SIG-M5 (cell line): ENCODE results near the gene B4GALNT3.

Source experiments
- DNase-seq: peaks from one replicate; lab custom pipeline; 2025; lab: John Stamatoyannopoulos, UW

B4GALNT3 gene

GRCh38 chr12:538731-539539 lies 79.2 kb downstream of the B4GALNT3 start:
- no peak for DNase-seq

DNA sequence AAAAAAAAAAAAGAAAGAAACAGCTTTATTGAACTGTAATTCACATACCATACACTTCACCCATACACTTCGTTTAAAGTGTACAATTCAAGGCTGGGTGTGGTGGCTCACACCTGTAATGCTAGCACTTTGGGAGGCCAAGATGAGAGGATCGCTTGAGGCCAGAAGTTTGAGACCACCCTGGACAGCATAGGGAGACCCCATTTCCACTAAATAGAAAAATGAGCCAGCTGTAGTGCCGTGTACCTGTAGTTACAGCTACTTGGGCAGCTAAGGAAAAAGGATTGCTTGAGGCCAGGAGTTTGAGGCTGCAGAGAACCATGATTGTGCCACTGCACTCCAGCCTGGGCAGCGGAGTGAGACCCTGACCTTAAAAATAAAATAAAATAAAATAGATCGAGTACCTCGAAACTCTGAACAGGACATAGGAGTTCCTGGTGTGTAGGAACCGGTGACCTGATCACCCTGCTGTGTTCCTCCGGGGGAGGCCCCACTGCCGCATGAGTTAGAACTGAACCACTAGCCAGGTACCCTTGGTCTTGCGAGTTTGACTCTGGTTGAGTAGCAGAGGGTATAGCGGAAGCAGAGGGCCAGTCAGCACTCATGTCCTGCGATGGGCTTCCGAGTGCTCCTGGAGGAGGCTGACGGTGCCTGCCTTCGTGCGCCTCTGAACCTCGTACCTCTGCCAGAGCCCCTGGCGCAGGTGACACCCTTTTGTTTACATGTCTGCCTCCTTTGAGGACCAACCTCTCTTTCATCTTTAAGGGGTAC lies 80.0 kb downstream of the B4GALNT3 start:
- no peak for DNase-seq

DNA sequence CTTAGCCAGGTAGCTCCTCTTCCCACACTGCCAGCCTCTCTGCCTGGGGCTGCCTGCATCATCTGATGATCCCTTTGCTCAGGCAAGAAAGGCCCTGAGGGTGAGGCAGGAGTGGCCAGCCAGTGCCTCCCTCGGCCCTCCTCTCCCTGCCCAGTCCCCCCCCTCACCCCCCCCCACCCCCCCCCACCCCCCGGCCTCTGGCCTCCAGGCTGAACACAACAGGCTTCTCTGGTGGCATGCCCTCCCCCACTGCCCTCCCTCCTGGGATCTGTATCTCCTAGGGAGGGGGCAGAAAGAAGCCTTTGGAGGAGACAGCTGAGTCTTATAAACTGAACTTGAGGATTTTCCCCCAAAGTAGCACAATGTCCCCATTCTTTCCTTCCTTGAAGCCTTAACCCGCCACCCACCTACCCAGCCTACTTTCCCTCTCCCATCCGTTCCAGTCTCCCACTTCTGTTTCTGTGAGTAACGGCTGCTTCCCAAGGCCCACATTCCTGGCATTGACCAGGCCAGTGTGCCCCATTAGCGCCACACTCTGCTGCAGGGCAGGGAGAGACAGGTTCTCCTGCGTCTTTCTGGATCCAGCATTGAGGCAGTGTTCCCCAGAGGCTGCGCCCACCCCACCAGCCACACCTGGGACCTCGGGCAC lies 82.1 kb downstream of the B4GALNT3 start:
- no peak for DNase-seq

GRCh38 chr12:542395-543113 lies 82.8 kb downstream of the B4GALNT3 start:
- no peak for DNase-seq

DNA sequence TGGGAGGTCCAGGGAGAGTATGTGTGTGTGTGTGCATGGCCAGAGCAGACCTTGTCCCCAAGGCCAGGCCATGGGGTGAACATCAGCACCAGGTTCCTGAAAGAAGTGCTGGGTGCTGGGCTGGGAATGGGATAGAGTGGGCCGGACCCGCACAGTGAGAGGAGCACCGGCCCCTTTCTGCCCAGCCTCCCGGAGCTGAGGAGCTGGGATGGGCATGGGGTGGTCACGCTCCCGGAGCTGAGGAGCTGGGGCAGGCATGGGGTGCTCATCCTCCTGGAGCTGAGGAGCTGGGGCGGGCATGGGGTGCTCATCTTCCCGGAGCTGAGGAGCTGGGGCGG lies 83.3 kb downstream of the B4GALNT3 start:
- DNase-seq, result no peak

GRCh38 chr12:544142-544541 lies 84.4 kb downstream of the B4GALNT3 start:
- no peak for DNase-seq

DNA sequence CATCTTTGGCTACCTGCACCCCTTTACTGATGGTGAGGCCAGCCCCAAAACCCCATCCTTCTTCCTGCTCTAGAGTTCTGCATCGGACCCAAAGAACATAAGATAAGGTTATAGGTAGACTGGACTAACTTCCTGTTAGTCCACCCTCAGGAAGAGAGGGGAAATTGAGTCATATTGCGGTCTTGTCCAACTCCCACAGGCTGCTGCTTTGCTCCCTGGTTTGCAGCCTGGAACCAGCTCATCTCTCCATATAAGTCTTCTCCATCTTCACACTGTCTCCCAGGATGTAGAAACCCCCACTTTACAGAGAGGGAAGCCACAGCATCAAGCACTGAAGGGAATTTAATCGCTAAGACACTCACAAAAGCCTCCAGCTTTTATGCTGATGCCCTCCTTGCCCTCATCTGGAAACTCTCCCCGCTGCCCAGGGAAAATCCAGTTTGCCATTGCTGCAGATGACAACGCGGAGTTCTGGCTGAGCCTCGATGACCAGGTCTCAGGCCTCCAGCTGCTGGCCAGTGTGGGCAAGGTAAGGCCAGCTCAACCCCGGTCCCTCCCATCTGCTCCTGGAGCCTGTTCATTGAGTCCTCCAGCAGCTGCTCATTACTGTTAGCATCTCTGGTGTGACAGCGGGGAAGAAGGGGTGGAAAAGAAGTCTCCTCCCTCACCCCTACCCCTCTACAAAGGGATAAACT lies 85.3 kb downstream of the B4GALNT3 start:
- no peak for DNase-seq

DNA sequence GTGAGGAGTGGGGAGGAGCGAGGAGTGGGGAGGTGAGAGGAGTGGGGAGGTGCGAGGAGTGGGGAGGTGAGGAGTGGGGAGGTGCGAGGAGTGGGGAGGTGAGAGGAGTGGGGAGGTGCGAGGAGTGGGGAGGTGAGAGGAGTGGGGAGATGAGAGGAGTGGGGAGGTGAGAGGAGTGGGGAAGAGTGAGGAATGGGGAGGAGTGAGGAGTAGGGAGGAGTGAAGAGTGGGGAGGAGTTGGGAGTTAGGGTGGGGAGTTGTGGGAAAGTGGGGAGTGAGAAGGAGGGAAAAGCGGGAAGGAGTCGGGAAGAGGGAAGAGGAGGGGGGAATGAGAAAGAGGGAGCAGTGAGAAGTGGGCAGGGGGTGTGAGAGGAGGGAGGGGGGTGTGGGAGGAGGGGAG lies 86.1 kb downstream of the B4GALNT3 start:
- no peak for DNase-seq

GRCh38 chr12:546265-546919 lies 86.7 kb downstream of the B4GALNT3 start:
- no peak for DNase-seq

DNA sequence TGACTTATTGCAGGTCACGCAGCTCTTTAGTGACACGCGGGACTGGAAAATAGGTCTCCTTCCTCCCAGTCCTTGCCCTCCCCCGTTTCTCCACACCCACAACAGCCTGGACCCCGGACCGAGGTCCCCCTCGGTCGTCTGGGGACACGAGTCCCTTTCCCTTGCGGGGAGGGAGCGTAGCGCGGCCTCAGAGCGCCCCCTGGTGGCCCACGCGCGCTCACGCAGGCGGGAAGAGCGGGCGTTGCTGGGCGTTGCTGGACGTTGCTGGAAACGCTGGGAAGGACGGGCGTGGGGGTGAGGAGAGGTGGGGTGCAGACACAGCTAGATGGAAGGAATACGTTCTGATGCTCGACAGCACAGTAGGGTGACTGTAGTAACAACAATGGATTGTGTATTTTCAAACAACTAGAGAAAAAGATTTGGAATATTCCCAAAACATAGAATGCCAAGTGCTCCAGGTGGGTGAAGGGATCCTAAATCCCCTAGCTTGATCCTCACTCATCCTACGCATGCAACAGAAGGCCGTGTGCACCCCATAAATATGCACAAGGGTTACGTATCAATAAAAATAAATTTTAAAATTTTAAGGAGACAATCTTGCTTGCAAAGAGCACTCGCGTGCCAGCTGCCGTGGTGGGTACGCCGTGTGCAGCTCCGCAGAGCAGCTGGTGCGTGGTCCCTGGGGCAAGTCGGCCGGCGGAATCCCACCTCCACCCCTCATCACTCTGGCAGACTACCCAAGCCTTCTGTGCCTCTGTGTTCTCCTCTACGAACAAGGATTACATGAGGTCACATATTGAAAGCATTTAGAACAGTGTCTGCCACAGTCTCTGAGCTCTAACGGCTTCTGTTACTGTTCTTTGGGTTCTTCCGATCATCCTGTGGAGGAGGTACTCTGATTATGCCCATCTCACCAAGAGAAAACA lies 87.4 kb downstream of the B4GALNT3 start:
- no peak for DNase-seq

- no peak for DNase-seq
Measured at GRCh38 chr12:547883-548470, 88.2 kb downstream of the B4GALNT3 start.

DNA sequence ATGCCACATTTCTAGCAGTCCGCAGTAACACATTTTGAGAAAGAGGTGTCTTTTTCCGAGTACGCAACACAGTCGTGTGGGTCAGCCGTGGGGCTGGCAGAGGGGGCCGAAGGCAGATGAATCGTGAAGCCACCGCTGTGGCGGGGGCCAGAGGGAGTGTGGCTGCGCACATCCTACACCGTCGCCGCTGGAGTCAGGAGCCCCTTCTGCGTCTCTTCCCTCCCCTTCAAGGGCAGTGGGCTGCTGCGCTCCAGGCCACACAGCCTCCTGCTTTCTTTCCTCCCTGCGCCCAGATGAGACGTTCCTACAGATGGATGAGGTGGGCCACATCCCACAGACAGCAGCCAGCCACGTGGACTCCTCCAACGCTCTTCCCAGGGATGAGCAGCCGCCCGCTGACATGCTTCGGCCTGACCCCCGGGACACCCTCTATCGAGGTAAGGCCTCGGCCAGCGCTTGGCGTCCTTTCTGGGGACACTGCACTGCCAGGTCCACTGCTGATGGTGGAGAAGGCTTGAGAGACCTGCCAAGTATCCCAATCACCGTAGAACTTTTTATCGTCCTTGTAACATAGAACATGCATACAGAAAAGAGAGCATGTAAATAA lies 89.8 kb downstream of the B4GALNT3 start:
- DNase-seq, result no peak

DNA sequence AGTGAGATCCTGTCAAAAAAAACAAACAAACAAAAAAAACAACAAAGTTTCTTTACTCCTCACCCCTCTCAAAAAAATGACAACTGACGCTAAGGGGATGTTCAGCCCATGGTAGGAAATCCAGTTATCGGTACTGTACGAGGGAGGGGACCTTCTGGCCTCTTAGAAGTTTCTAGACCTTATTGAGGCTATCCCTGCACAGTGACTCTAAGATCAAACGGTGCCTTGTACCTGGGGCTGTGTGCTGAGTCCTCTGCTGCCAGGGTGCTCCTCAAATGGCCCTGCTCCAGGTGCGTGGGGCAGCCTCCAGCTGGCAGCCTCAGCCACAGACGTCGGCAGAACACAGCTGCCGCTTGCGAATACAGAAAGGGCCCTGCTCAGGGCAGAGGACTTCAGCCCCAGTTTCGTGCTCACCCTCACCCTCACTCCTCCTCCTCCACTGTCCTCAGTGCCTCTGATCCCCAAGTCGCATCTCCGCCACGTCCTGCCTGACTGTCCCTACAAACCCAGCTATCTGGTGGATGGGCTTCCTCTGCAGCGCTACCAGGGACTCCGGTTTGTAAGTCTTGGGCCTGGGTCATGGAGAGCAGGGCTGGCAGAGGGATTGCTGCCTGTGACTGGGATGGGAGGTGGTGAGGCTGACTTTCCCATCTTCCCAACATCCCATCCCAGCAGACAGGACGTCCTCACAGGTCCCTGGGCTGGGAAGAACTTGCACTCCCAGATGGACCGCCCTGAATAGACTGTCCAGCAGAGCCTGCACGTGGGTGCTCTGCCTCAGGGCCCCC lies 90.9 kb downstream of the B4GALNT3 start:
- no peak for DNase-seq

GRCh38 chr12:552466-552865 lies 92.7 kb downstream of the B4GALNT3 start:
- no peak for DNase-seq

DNA sequence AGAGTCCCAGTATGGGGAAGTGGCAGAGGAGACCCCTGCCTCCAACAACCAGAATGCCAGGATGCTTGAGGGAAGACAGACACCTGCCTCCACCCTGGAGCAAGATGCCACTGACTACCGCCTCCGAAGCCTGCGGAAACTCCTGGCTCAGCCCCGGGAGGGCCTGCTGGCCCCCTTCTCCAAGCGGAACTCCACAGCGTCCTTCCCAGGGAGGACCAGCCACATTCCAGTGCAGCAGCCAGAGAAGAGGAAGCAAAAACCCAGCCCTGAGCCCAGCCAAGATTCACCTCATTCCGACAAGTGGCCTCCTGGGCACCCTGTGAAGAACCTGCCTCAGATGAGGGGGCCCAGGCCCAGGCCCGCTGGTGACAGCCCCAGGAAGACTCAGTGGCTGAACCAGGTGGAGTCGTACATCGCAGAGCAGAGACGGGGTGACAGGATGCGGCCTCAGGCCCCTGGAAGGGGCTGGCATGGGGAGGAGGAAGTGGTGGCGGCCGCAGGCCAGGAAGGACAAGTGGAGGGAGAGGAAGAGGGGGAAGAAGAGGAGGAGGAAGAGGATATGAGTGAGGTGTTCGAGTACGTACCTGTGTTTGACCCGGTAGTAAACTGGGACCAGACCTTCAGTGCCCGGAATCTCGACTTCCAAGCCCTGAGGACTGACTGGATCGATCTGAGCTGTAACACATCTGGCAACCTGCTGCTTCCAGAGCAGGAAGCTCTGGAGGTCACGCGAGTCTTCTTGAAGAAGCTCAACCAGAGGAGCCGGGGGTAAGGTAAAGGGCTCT lies 93.7 kb downstream of the B4GALNT3 start:
- DNase-seq, result no peak

GRCh38 chr12:554001-554285 lies 94.2 kb downstream of the B4GALNT3 start:
- no peak for DNase-seq

GRCh38 chr12:556498-556897 lies 96.8 kb downstream of the B4GALNT3 start:
- no peak for DNase-seq

- no peak for DNase-seq
Measured at GRCh38 chr12:558580-558979, 98.8 kb downstream of the B4GALNT3 start.
